GM19193 (cell line): ENCODE measurements around the gene ANGPTL1.

ENCODE experiments used
- POLR2A ChIP-seq: IDR thresholded peaks from 4 replicates; pipeline ENCODE4 v1.6.1; 2011; ENCODE audit not compliant: insufficient read depth, insufficient read length; ENCODE audit errors: extremely low read depth

Gene ANGPTL1, protein sequence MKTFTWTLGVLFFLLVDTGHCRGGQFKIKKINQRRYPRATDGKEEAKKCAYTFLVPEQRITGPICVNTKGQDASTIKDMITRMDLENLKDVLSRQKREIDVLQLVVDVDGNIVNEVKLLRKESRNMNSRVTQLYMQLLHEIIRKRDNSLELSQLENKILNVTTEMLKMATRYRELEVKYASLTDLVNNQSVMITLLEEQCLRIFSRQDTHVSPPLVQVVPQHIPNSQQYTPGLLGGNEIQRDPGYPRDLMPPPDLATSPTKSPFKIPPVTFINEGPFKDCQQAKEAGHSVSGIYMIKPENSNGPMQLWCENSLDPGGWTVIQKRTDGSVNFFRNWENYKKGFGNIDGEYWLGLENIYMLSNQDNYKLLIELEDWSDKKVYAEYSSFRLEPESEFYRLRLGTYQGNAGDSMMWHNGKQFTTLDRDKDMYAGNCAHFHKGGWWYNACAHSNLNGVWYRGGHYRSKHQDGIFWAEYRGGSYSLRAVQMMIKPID

GRCh38 chr1:178870944-178871343 lies at the start of gene ANGPTL1:
Gene ANGPTL1 (minus strand): TSS chr1:178871077. CDS start chr1:178865776, 5,301 bp downstream.
- TF ChIP-seq POLR2A, result no peak

- TF ChIP-seq POLR2A, result no peak
These were observed 48.7 kb upstream of the ANGPTL1 start for GRCh38 chr1:178919581-178919980.

DNA sequence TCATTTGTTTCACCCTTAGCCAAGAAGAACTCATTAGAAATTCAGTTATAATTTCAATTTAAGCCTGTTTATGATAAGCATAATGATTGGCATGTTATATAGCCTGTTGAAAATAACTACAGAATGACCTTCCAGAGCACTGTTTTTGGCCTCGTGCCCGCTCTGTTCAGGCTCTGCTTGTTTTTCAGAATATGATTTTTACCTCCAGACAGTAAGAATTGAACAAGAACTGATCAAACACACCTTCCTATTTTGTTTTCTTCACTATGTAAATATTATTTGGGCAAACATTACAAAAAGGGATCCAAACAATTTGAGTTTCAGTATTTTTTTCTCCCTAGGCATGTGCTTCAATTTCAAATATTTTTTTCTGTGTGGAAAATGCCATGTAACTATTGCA lies 48.1 kb upstream of the ANGPTL1 start:
- TF ChIP-seq POLR2A, result no peak

DNA sequence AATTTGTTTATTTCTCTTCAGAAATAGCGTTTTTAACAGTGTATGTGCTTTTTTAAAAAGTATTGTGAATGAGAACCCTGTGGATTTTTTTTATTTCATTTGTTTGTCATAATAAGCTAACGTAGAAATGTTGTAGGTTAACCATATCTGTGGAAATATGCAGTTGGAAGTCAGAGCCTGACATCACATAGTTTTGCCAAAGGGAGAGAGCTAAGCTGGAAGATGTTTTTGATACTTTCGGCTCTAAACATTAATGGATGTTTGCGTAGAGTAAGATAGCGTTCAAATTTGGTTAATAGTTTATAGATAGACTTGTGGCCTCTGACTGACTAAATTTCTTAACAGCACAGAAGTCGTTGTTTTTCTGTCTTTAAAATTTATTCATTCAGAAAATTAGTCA lies 47.4 kb upstream of the ANGPTL1 start:
- no peak for TF ChIP-seq POLR2A

- TF ChIP-seq POLR2A, result no peak
These were observed 45.7 kb upstream of the ANGPTL1 start for GRCh38 chr1:178916448-178917174.

DNA sequence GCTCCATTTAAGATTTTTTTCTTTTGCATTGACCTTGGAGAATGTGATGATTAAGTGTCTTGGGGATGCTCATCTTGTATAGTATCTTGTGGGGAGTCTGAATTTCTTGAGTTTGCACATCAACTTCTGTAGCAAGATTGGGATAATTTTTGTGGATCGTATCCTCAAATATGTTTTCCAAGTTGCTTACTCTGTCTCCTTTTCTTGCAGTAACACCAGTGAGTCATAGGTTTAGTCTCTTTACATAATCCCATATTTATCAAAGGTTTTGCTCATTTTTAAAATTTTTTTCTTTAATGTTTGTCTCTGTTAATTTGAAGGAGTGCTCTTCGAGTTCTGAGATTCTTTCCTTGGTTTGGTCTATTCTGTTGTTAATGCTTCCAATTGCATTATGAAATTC lies 41.7 kb upstream of the ANGPTL1 start:
- no peak for TF ChIP-seq POLR2A

GRCh38 chr1:178910023-178910422 lies 39.1 kb upstream of the ANGPTL1 start:
- no peak for TF ChIP-seq POLR2A

GRCh38 chr1:178908358-178908757 lies 37.5 kb upstream of the ANGPTL1 start:
- TF ChIP-seq POLR2A, result no peak

DNA sequence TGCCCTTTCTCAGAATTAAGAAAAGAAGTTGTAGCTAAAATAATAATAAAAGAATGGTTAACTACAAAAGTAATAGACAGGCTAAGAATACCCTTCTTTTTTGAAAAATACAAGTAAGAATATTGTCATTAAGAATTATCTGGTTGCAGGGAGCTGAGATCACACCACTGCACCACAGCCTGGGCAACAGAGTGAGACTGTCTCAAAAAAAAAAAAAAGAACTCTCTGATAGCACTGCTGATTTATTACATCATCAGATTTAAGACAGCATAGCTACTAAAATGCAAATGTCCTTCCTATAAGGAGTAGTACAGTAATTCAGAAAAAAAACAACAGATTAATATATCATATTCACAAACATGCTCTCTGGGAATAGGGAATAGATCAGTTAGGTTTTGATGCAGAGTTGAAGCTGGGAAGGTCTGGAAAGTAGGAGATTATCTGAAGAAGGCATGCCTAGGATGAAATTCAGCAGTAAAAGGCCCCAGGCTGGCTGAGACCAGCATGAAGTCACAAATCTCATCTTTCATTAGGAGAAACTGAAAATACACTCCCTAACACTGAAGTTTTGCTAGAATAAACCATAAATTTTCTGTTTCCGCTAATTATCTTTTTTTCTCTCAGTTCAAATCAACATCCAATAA lies 30.7 kb upstream of the ANGPTL1 start:
- no peak for TF ChIP-seq POLR2A

- no peak for TF ChIP-seq POLR2A
These were observed 28.5 kb upstream of the ANGPTL1 start for GRCh38 chr1:178899402-178899801.

- no peak for TF ChIP-seq POLR2A
These were observed 27.5 kb upstream of the ANGPTL1 start for GRCh38 chr1:178898401-178898800.

DNA sequence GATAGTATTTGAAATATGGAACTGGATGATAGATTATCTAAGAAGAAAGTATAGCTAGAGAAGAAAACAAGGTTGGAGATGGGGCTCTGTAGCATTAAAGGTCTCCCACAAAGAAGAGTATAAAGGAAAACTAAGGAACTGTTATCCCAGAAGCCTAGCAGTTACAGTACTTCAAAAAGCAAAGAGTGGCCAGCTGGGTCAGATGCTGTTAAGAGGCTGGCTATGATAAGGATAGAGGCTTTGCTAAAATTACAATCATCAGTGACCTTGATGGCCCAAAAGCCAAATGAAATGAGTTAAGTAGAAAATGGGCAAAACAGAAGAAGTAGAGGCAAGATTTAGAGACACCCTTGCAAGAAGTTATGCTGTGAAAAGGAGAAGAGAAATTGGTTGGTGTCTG lies 25.1 kb upstream of the ANGPTL1 start:
- no peak for TF ChIP-seq POLR2A

DNA sequence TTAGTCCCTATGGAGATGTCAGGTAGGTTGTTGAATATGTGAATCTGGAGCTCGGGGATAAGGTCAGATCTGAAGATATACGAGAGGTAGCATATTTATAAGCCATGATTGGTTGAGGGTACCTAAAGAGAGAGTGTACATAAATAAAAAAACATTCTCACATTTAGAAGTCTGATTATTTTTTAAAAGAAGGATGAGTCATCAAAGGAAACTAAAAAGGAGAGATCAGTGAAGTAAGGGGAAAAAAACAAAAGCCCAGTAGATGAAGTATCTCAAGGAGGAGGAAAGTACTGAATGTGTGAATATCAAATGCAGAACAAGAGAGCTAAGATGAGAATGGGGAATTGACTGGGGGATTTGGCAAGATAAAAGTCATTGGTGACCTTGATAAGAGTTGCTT lies 15.7 kb upstream of the ANGPTL1 start:
- no peak for TF ChIP-seq POLR2A

GRCh38 chr1:178885869-178886268 lies 15.0 kb upstream of the ANGPTL1 start:
- no peak for TF ChIP-seq POLR2A

DNA sequence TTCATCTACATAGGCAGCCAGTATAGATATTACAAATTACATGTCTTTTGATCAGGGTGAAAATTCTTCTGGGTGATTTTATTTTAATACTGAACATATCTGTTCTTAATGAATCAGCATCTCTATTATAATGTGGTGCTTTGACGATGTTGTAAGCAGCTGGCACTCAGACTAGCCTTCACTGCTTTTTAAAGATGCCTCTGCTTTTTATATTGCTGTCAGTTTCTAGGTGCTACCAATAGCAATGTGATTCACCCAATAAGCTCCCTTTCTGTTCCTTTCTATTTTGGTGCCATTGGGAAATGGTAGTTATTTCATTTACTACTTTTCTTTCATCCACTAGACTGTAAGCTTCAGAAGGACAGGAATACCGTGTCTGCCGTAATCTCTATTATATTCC lies 11.1 kb upstream of the ANGPTL1 start:
- TF ChIP-seq POLR2A, result no peak
